Prostate gland (tissue), 2 donors: Measurements from ENCODE around the gene DLL4.

Source experiments
- POLR2A ChIP-seq: fragments of 450-650 bp; IDR thresholded peaks from one replicate; pipeline ENCODE4 v1.6.1; 2016; ENCODE audit warnings: antibody characterized with exemption, mild to moderate bottlenecking
- TF ChIP-seq, protein P1 (sequence below), 4 experiments: fragments of 200-600 bp in 2 of 4; fragments of 450-650 bp in 2 of 4; sonication (generic) in 2 of 4; IDR thresholded peaks; 1 replicate in 3 of 4; 2 replicates in 1 of 4; pipeline ENCODE4 v1.5.1; 2016 to 2019; ENCODE audit warnings: antibody characterized with exemption in 4 of 4, mild to moderate bottlenecking in 2 of 4, moderate library complexity in 2 of 4

DNA sequence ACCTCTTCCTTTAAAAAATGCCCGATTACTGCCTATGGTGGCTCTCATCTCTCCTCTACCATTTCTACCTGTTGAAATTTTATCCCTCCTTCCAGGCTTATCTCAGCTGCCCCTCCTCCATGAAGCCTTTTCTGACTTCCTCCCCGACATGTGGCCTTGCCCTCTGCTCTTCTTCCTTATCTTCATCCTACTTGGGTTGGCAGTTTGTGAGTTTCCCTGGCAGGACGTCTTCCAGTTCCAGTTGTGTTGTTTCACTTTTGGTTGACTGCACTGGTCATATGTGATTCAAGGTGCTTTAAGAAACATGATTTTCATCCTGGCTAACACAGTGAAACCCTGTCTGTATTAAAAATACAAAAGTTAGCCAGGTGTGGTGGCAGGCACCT is 4.4 kb downstream of the DLL4 start:
- TF ChIP-seq, protein P1, sequence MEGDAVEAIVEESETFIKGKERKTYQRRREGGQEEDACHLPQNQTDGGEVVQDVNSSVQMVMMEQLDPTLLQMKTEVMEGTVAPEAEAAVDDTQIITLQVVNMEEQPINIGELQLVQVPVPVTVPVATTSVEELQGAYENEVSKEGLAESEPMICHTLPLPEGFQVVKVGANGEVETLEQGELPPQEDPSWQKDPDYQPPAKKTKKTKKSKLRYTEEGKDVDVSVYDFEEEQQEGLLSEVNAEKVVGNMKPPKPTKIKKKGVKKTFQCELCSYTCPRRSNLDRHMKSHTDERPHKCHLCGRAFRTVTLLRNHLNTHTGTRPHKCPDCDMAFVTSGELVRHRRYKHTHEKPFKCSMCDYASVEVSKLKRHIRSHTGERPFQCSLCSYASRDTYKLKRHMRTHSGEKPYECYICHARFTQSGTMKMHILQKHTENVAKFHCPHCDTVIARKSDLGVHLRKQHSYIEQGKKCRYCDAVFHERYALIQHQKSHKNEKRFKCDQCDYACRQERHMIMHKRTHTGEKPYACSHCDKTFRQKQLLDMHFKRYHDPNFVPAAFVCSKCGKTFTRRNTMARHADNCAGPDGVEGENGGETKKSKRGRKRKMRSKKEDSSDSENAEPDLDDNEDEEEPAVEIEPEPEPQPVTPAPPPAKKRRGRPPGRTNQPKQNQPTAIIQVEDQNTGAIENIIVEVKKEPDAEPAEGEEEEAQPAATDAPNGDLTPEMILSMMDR (IDR thresholded peaks at IDR 0.05), result no peak
- TF ChIP-seq POLR2A, result no peak
